B cell (primary cell): ENCODE results near the gene FLT1. TPM values are rescaled to one million over a fixed set of nuclear protein-coding genes. Genes with fewer than 3 reads are reported as not detected.

Experiments
- ATAC-seq: fragments of 200-7000 bp; cut with Tn5 transposase; one replicate; pipeline ENCODE4 v1.10.0; 2021; ENCODE audit warnings: low read depth, mild to moderate bottlenecking, moderate number of reproducible peaks, moderate library complexity
- CTCF ChIA-PET: fragments of 350-600 bp; sonication (Branson Sonifier 250); formaldehyde crosslinking; loops from one replicate; lab custom pipeline; 2021; ENCODE audit warnings: antibody characterized with exemption, inconsistent platforms; lab: Charles Lee
- POLR2A ChIA-PET: fragments of 350-600 bp; sonication (Branson Sonifier 250); formaldehyde crosslinking; loops from one replicate; lab custom pipeline; 2021; ENCODE audit warnings: antibody characterized with exemption; lab: Charles Lee
- DNase-seq: peaks from one replicate; pipeline ENCODE4 v3.0.0; 2013
- H2AFZ ChIP-seq: 2 replicates; pipeline ENCODE4 v1.6.1; 2012; ENCODE audit warnings: mild to moderate bottlenecking, low read depth, low read length; ENCODE audit not compliant: insufficient read depth, poor library complexity, severe bottlenecking
- H3K27ac ChIP-seq, 2 donors: 1 replicate in 1 of 2; 2 replicates in 1 of 2; pipeline ENCODE4 v1.5.1; 2012 to 2013; ENCODE audit warnings: low read length in 2 of 2, mild to moderate bottlenecking in 2 of 2, moderate library complexity in 1 of 2
- H3K27me3 ChIP-seq, 4 experiments: fragments of 200-600 bp in 1 of 4; sonication (generic) in 1 of 4; replicated peaks in 1 of 4; 1 replicate in 2 of 4; 2 replicates in 2 of 4; pipeline versions ENCODE4 v1.6.1 to v1.7.0; 2013 to 2016; ENCODE audit warnings: low read length in 3 of 4, mild to moderate bottlenecking in 2 of 4, mixed read lengths in 1 of 4, moderate library complexity in 1 of 4; ENCODE audit not compliant: insufficient read depth in 4 of 4, control insufficient read depth in 3 of 4; ENCODE audit errors: control extremely low read depth in 1 of 4
- H3K36me3 ChIP-seq, 2 experiments: replicated peaks in 1 of 2; 1 replicate in 1 of 2; 2 replicates in 1 of 2; pipeline versions ENCODE4 v1.6.1 to v1.7.1; 2013; ENCODE audit warnings: low read length in 1 of 2; ENCODE audit not compliant: insufficient read depth in 2 of 2, control insufficient read depth in 1 of 2; ENCODE audit errors: control extremely low read depth in 1 of 2, extremely low read depth in 1 of 2
- H3K4me1 ChIP-seq, 2 donors: fragments of 200-600 bp in 1 of 2; sonication (generic) in 1 of 2; 1 replicate in 1 of 2; 2 replicates in 1 of 2; pipeline versions ENCODE4 v1.5.1 to v1.6.1; 2013 to 2017; ENCODE audit warnings: low read length in 2 of 2; ENCODE audit not compliant: control insufficient read depth in 2 of 2, insufficient read depth in 2 of 2
- H3K4me2 ChIP-seq: replicated peaks from 2 replicates; pipeline ENCODE3; 2012; ENCODE audit warnings: mild to moderate bottlenecking, low read depth, low read length; ENCODE audit not compliant: poor library complexity, severe bottlenecking
- H3K4me3 ChIP-seq, 5 experiments: fragments of 200-600 bp in 1 of 5; sonication (generic) in 1 of 5; 1 replicate in 3 of 5; 2 replicates in 2 of 5; pipeline versions ENCODE4 v1.5.1 to v1.7.0; 2011 to 2016; ENCODE audit warnings: low read length in 4 of 5, mild to moderate bottlenecking in 4 of 5, low read depth in 2 of 5, control low read depth in 1 of 5, moderate library complexity in 1 of 5; ENCODE audit not compliant: insufficient read depth in 1 of 5; ENCODE audit errors: control extremely low read depth in 1 of 5, extremely low read depth in 1 of 5
- H3K79me2 ChIP-seq: fragments of 200-600 bp; sonication (generic); one replicate; pipeline ENCODE4 v1.6.0; 2016; ENCODE audit warnings: low read length; ENCODE audit not compliant: control insufficient read depth, insufficient read depth
- H3K9ac ChIP-seq: fragments of 200-600 bp; sonication (generic); 2 replicates; pipeline ENCODE4 v1.6.1; 2017; ENCODE audit warnings: mild to moderate bottlenecking, low read length, moderate library complexity
- H3K9me3 ChIP-seq, 3 donors: one replicate each; pipeline versions ENCODE4 v1.6.1 to v1.7.1; 2013; ENCODE audit warnings: low read length in 2 of 3; ENCODE audit not compliant: control insufficient read depth in 2 of 3, insufficient read depth in 1 of 3; ENCODE audit errors: control extremely low read depth in 1 of 3
- H4K20me1 ChIP-seq: 2 replicates; pipeline ENCODE4 v1.6.0; 2012; ENCODE audit warnings: mild to moderate bottlenecking, low read length; ENCODE audit not compliant: insufficient read depth, control insufficient read depth, poor library complexity, severe bottlenecking
- H3K27ac Mint-ChIP-seq: one replicate; pipeline ENCODE4 v1.8.0; 2021; ENCODE audit warnings: mixed read lengths
- H3K27me3 Mint-ChIP-seq: one replicate; pipeline ENCODE4 v1.8.0; 2021; ENCODE audit warnings: mixed read lengths
- H3K4me1 Mint-ChIP-seq: one replicate; pipeline ENCODE4 v1.8.0; 2021; ENCODE audit warnings: mixed read lengths
- H3K4me3 Mint-ChIP-seq: one replicate; pipeline ENCODE4 v1.8.0; 2021; ENCODE audit warnings: mixed read lengths
- H3K9me3 Mint-ChIP-seq: one replicate; pipeline ENCODE4 v1.8.0; 2022; ENCODE audit warnings: mixed read lengths; ENCODE audit not compliant: insufficient read depth
- CTCF ChIP-seq: fragments of 200-600 bp; IDR thresholded peaks from one replicate; pipeline ENCODE4 v1.8.0; 2022; ENCODE audit warnings: antibody characterized with exemption, mild to moderate bottlenecking
- EZH2 ChIP-seq: IDR thresholded peaks from 2 replicates; pipeline ENCODE4 v1.6.1; 2012; ENCODE audit warnings: borderline replicate concordance, low read depth, mild to moderate bottlenecking, moderate library complexity, low read length; ENCODE audit not compliant: insufficient read depth, poor library complexity, severe bottlenecking
- WGBS: methylation state at CpG from one replicate; pipeline ENCODE4 v1.1.5; 2013; ENCODE audit warnings: missing lambda C conversion rate; ENCODE audit not compliant: insufficient coverage; 5-methylcytosine and 5-hydroxymethylcytosine counted together
- intact Hi-C: fragments of 100-400 bp; cut with micrococcal nuclease; formaldehyde crosslinking; loops from one replicate; pipeline ENCODE4 v1.10.0; 2022
- polyA plus RNA-seq: library from polyadenylated mRNA; depleted of rRNA; stranded (reverse); fragments of >200 nt; gene quantifications from 2 replicates; pipeline ENCODE4 v1.2.3, GENCODE V29; 2012
- total RNA-seq, 2 donors: library from RNA; stranded (reverse); fragments of 120-200 nt in 1 of 2; gene quantifications; 1 replicate in 1 of 2; 2 replicates in 1 of 2; pipeline versions ENCODE4 v1.2.3 to v1.2.4, GENCODE V29; 2013 to 2022

FLT1 gene
- total and polyA plus RNA-seq, 2 donors (not counting 1 experiment from before 2014, with no cell fraction given), result 1.1 to 1.2 TPM

- Histone ChIP-seq H3K4me1 (peaks cover 10 to 12% of the 10 kb centered on the region in 2 donors), H3K9me3 (no peaks in the 10 kb centered on the region), H4K20me1 (no peaks in the 10 kb centered on the region), H3K9ac (no peak overlapping the region), H3K27ac (no peak overlapping the region), H3K4me3 (no peak overlapping the region), H3K27me3 (no peaks in the 10 kb centered on the region), H3K4me2 (no peak overlapping the region), H3K36me3 (no peaks in the 10 kb centered on the region), H2AFZ (no peak overlapping the region), H3K79me2 (no peaks in the 10 kb centered on the region)
- no peak for ATAC-seq
- Mint-ChIP-seq H3K4me1 (peaks cover 5% of the 10 kb centered on the region), H3K27me3 (no peaks in the 10 kb centered on the region), H3K27ac (no peak overlapping the region), H3K4me3 (no peak overlapping the region), H3K9me3 (no peaks in the 10 kb centered on the region)
- CTCF ChIA-PET, result interaction anchor here (0.7 to 5.7 kb wide), 6 partner anchors 139 to 472 kb away, joined by 3 to 67 read pairs (median 23); partner anchors contain the start of gene POMP
- no CpG with 5 or more reads among the region's 2 CpGs for WGBS
- POLR2A ChIA-PET, result no interaction called here
- intact Hi-C loops, result no loop called here
- no peak for DNase-seq
- TF ChIP-seq EZH2 (no peak), CTCF (no peak)
These were observed 168.9 kb downstream of the FLT1 start for GRCh38 chr13:28326056-28326455.

GRCh38 chr13:28325022-28325421, 169.9 kb downstream of the FLT1 start:
- DNase-seq, result no peak
- peaks cover 5% of the 10 kb centered on the region for H3K4me1 Mint-ChIP-seq
- no peak overlapping the region for H3K4me2 ChIP-seq
- POLR2A ChIA-PET, result no interaction called here
- H3K9ac ChIP-seq, result no peak overlapping the region
- H3K9me3 Mint-ChIP-seq, result no peaks in the 10 kb centered on the region
- H3K27ac ChIP-seq, result no peak overlapping the region
- H3K4me3 Mint-ChIP-seq, result no peak overlapping the region
- H3K79me2 ChIP-seq, result no peaks in the 10 kb centered on the region
- intact Hi-C loops, result loop anchor here (2.0 kb wide), 1 partner anchor 394 kb away; the partner anchor contains the start of gene SLC46A3
- peaks cover 10 to 12% of the 10 kb centered on the region in 2 donors for H3K4me1 ChIP-seq
- no peaks in the 10 kb centered on the region for H3K27me3 ChIP-seq
- ATAC-seq, result no peak
- no peaks in the 10 kb centered on the region for H3K9me3 ChIP-seq
- WGBS, result 20% methylated on average over 2 of the region's 2 CpGs
- peak overlapping the region; percentile 42 for H2AFZ ChIP-seq
- no peak overlapping the region for H3K27ac Mint-ChIP-seq
- no peak overlapping the region for H3K4me3 ChIP-seq
- CTCF ChIA-PET, result interaction anchor here (0.6 to 5.7 kb wide), 12 partner anchors 9 to 771 kb away, joined by 3 to 67 read pairs (median 8); partner anchors contain the start of gene POMP
- TF ChIP-seq CTCF (no peak), EZH2 (no peak)
- H4K20me1 ChIP-seq, result no peaks in the 10 kb centered on the region
- H3K27me3 Mint-ChIP-seq, result no peaks in the 10 kb centered on the region
- no peaks in the 10 kb centered on the region for H3K36me3 ChIP-seq
